Adrenal gland (tissue), 5 donors: ENCODE results near the gene SMIM23.

ENCODE experiments used
- CTCF ChIP-seq, 6 experiments: fragments of 450-650 bp in 4 of 6; fragments of 200-600 bp in 2 of 6; sonication (generic) in 1 of 6; IDR thresholded peaks; 1 replicate in 5 of 6; 2 replicates in 1 of 6; pipeline versions ENCODE4 v1.5.1 to v1.8.0; 2016 to 2021; ENCODE audit warnings: antibody characterized with exemption in 6 of 6, mild to moderate bottlenecking in 2 of 6, moderate library complexity in 1 of 6
- POLR2A ChIP-seq, 2 donors: fragments of 450-650 bp; IDR thresholded peaks; one replicate each; pipeline ENCODE4 v1.6.1; 2017; ENCODE audit warnings: antibody characterized with exemption in 2 of 2, mild to moderate bottlenecking in 2 of 2, moderate library complexity in 1 of 2
- donor health status: DM: no; HTN: no; CAD: no.

- TF ChIP-seq POLR2A (IDR thresholded peaks at IDR 0.05) (no peak), CTCF (IDR thresholded peaks at IDR 0.05) (no peak)
Measured at GRCh38 chr5:171794470-171794960, 8.9 kb downstream of the SMIM23 start.
